Measurements from ENCODE around the gene PIP4K2A.
"Not testable (repeated sequence)": the region's sequence is repeated elsewhere in the genome, so short reads cannot be mapped to it uniquely, and the experiment has no call there.

Gene PIP4K2A

GRCh38 chr10:22752272-22752889, 38.0 kb upstream of the PIP4K2A start:
- H2AFZ ChIP-seq (ENCODE audit: low read depth, low read length, severe bottlenecking) = no peak overlapping the region
- TF ChIP-seq CTCF (IDR thresholded peaks at IDR 0.05; ENCODE audit: insufficient read depth, low read length, poor library complexity, severe bottlenecking) = no peak
- TF ChIP-seq EZH2phosphoT487 (conservative IDR thresholded peaks at IDR 0.05; ENCODE audit: low read length) = no peak
- no peaks in the 10 kb centered on the region for H4K20me1 ChIP-seq (ENCODE audit: low read depth, low read length)
- H3K79me2 ChIP-seq (ENCODE audit: insufficient read depth, low read length) = no peaks in the 10 kb centered on the region
- H3K4me2 ChIP-seq (ENCODE audit: low read depth, low read length, poor library complexity, severe bottlenecking) = no peak overlapping the region
- H3K9me3 ChIP-seq (ENCODE audit: insufficient read depth, low read length) = no peaks in the 10 kb centered on the region
- no peak overlapping the region for H3K9ac ChIP-seq (ENCODE audit: low read length)
- no peaks in the 10 kb centered on the region for H3K27me3 ChIP-seq (ENCODE audit: low read length)
- no peaks in the 10 kb centered on the region for H3F3A ChIP-seq (ENCODE audit: insufficient read depth)
- H3K27ac ChIP-seq (ENCODE audit: low read depth, low read length) = no peak overlapping the region
- H3K4me3 ChIP-seq (ENCODE audit: insufficient read depth, low read length, poor library complexity, severe bottlenecking) = no peak overlapping the region
- no peaks in the 10 kb centered on the region for H3K9me2 ChIP-seq (replicated peaks; ENCODE audit: insufficient read depth, low read length)
- no peaks in the 10 kb centered on the region for H3K36me3 ChIP-seq (ENCODE audit: low read length)

GRCh38 chr10:22750131-22750530, 35.8 kb upstream of the PIP4K2A start:
- Histone ChIP-seq H3F3A (ENCODE audit: insufficient read depth) (no peaks in the 10 kb centered on the region), H3K27me3 (ENCODE audit: low read length) (no peaks in the 10 kb centered on the region), H4K20me1 (ENCODE audit: low read depth, low read length) (no peaks in the 10 kb centered on the region), H3K4me2 (ENCODE audit: low read depth, low read length, poor library complexity, severe bottlenecking) (no peak overlapping the region), H3K4me3 (ENCODE audit: insufficient read depth, low read length, poor library complexity, severe bottlenecking) (no peak overlapping the region), H2AFZ (ENCODE audit: low read depth, low read length, severe bottlenecking) (no peak overlapping the region), H3K36me3 (ENCODE audit: low read length) (no peaks in the 10 kb centered on the region), H3K9me2 (replicated peaks; ENCODE audit: insufficient read depth, low read length) (no peaks in the 10 kb centered on the region), H3K9ac (ENCODE audit: low read length) (no peak overlapping the region), H3K27ac (ENCODE audit: low read depth, low read length) (no peak overlapping the region), H3K79me2 (ENCODE audit: insufficient read depth, low read length) (no peaks in the 10 kb centered on the region), H3K9me3 (ENCODE audit: insufficient read depth, low read length) (no peaks in the 10 kb centered on the region)
- TF ChIP-seq EZH2phosphoT487 (conservative IDR thresholded peaks at IDR 0.05; ENCODE audit: low read length) (no peak), CTCF (IDR thresholded peaks at IDR 0.05; ENCODE audit: insufficient read depth, low read length, poor library complexity, severe bottlenecking) (no peak)

- not testable (repeated sequence) for H3K4me2 ChIP-seq (ENCODE audit: low read depth, low read length, poor library complexity, severe bottlenecking); H3K27ac ChIP-seq (ENCODE audit: low read depth, low read length); H4K20me1 ChIP-seq (ENCODE audit: low read depth, low read length); H2AFZ ChIP-seq (ENCODE audit: low read depth, low read length, severe bottlenecking); H3K9me2 ChIP-seq (replicated peaks; ENCODE audit: insufficient read depth, low read length); H3F3A ChIP-seq (ENCODE audit: insufficient read depth); H3K4me3 ChIP-seq (ENCODE audit: insufficient read depth, low read length, poor library complexity, severe bottlenecking); H3K79me2 ChIP-seq (ENCODE audit: insufficient read depth, low read length); H3K36me3 ChIP-seq (ENCODE audit: low read length); H3K9me3 ChIP-seq (ENCODE audit: insufficient read depth, low read length); H3K9ac ChIP-seq (ENCODE audit: low read length); H3K27me3 ChIP-seq (ENCODE audit: low read length)
Observed at GRCh38 chr10:22744858-22745257, 30.5 kb upstream of the PIP4K2A start.

GRCh38 chr10:22742678-22743077, 28.3 kb upstream of the PIP4K2A start:
- Histone ChIP-seq H3F3A (ENCODE audit: insufficient read depth) (no peaks in the 10 kb centered on the region), H3K9me2 (replicated peaks; ENCODE audit: insufficient read depth, low read length) (no peaks in the 10 kb centered on the region), H3K79me2 (ENCODE audit: insufficient read depth, low read length) (no peaks in the 10 kb centered on the region), H3K9ac (ENCODE audit: low read length) (no peak overlapping the region), H3K4me3 (ENCODE audit: insufficient read depth, low read length, poor library complexity, severe bottlenecking) (no peak overlapping the region), H4K20me1 (ENCODE audit: low read depth, low read length) (no peaks in the 10 kb centered on the region), H3K36me3 (ENCODE audit: low read length) (no peaks in the 10 kb centered on the region), H3K4me2 (ENCODE audit: low read depth, low read length, poor library complexity, severe bottlenecking) (no peak overlapping the region), H3K27ac (ENCODE audit: low read depth, low read length) (no peak overlapping the region), H3K27me3 (ENCODE audit: low read length) (no peaks in the 10 kb centered on the region), H2AFZ (ENCODE audit: low read depth, low read length, severe bottlenecking) (no peak overlapping the region), H3K9me3 (ENCODE audit: insufficient read depth, low read length) (no peaks in the 10 kb centered on the region)
- no peak for TF ChIP-seq EZH2phosphoT487 (conservative IDR thresholded peaks at IDR 0.05; ENCODE audit: low read length)
- no peak for TF ChIP-seq CTCF (IDR thresholded peaks at IDR 0.05; ENCODE audit: insufficient read depth, low read length, poor library complexity, severe bottlenecking)

- not testable (repeated sequence) for H3K9ac ChIP-seq (ENCODE audit: low read length); H3K36me3 ChIP-seq (ENCODE audit: low read length); H3K4me3 ChIP-seq (ENCODE audit: insufficient read depth, low read length, poor library complexity, severe bottlenecking); H3F3A ChIP-seq (ENCODE audit: insufficient read depth); H2AFZ ChIP-seq (ENCODE audit: low read depth, low read length, severe bottlenecking); H4K20me1 ChIP-seq (ENCODE audit: low read depth, low read length); H3K9me2 ChIP-seq (replicated peaks; ENCODE audit: insufficient read depth, low read length); H3K9me3 ChIP-seq (ENCODE audit: insufficient read depth, low read length); H3K27me3 ChIP-seq (ENCODE audit: low read length); H3K27ac ChIP-seq (ENCODE audit: low read depth, low read length); H3K4me2 ChIP-seq (ENCODE audit: low read depth, low read length, poor library complexity, severe bottlenecking); H3K79me2 ChIP-seq (ENCODE audit: insufficient read depth, low read length)
Observed at GRCh38 chr10:22741631-22742030, 27.3 kb upstream of the PIP4K2A start.
